Smooth muscle cell (in vitro differentiated cells): ENCODE measurements around the gene CCDC97. TPM values are rescaled to one million over a fixed set of nuclear protein-coding genes. Genes with fewer than 3 reads are reported as not detected.

Source experiments
- DNase-seq: peaks from one replicate; lab custom pipeline; 2025; ENCODE audit not compliant: unreplicated experiment; lab: John Stamatoyannopoulos, UW
- H2AFZ ChIP-seq: fragments of 200-600 bp; sonication (generic); 2 replicates; pipeline ENCODE4 v1.6.0; 2016; ENCODE audit warnings: antibody characterized with exemption, low read depth, mild to moderate bottlenecking
- H3F3A ChIP-seq: fragments of 200-600 bp; sonication (generic); 2 replicates; pipeline ENCODE4 v1.6.0; 2017; ENCODE audit warnings: antibody characterized with exemption, low read depth
- H3K27ac ChIP-seq: fragments of 200-600 bp; sonication (generic); 2 replicates; pipeline ENCODE4 v1.5.1; 2016; ENCODE audit warnings: low read depth, mild to moderate bottlenecking
- H3K27me3 ChIP-seq: fragments of 200-600 bp; sonication (generic); 2 replicates; pipeline ENCODE4 v1.6.1; 2016; ENCODE audit warnings: low read depth, mild to moderate bottlenecking
- H3K36me3 ChIP-seq: fragments of 200-600 bp; sonication (generic); 2 replicates; pipeline ENCODE4 v1.5.1; 2016; ENCODE audit warnings: low read depth
- H3K4me1 ChIP-seq: fragments of 200-600 bp; sonication (generic); 2 replicates; pipeline ENCODE4 v1.5.1; 2016; ENCODE audit warnings: low read depth
- H3K4me2 ChIP-seq: fragments of 200-600 bp; sonication (generic); 2 replicates; pipeline ENCODE4 v1.6.0; 2016; ENCODE audit warnings: mild to moderate bottlenecking
- H3K4me3 ChIP-seq: fragments of 200-600 bp; sonication (generic); 2 replicates; pipeline ENCODE4 v1.5.1; 2016; ENCODE audit warnings: mild to moderate bottlenecking
- H3K79me2 ChIP-seq: fragments of 200-600 bp; sonication (generic); 2 replicates; pipeline ENCODE4 v1.6.0; 2016; ENCODE audit warnings: low read depth, mild to moderate bottlenecking
- H3K9ac ChIP-seq: fragments of 200-600 bp; sonication (generic); 2 replicates; pipeline ENCODE4 v1.6.0; 2016; ENCODE audit warnings: low read depth
- H3K9me3 ChIP-seq: fragments of 200-600 bp; sonication (generic); replicated peaks from 2 replicates; pipeline ENCODE4 v1.5.1; 2016; ENCODE audit warnings: low read depth
- H4K20me1 ChIP-seq: fragments of 200-600 bp; sonication (generic); 2 replicates; pipeline ENCODE4 v1.6.0; 2016; ENCODE audit warnings: low read depth
- CTCF ChIP-seq: fragments of 200-600 bp; sonication (generic); IDR thresholded peaks from 2 replicates; pipeline ENCODE4 v1.5.1; 2017; ENCODE audit warnings: borderline replicate concordance, mild to moderate bottlenecking, antibody characterized with exemption; ENCODE audit not compliant: insufficient read depth, poor library complexity, severe bottlenecking
- WGBS: methylation state at CpG from one replicate; pipeline ENCODE4 v1.1.7; 2016; ENCODE audit warnings: low lambda C conversion rate; 5-methylcytosine and 5-hydroxymethylcytosine counted together
- polyA plus RNA-seq: library from polyadenylated mRNA; unstranded; fragments of >200 nt; fragmentation: Nextera tagmentation; extraction: Ambion mirVana; gene quantifications from 2 replicates; pipeline ENCODE4 v1.2.1, GENCODE V29; 2016
- total RNA-seq: library from RNA; depleted of rRNA; stranded (reverse); fragments of >200 nt; gene quantifications from 2 replicates; pipeline ENCODE4 v1.2.3, GENCODE V29; 2014

CCDC97 gene
- total and polyA plus RNA-seq, 2 experiments from 2014 or later: 7.5 to 18.2 TPM

GRCh38 chr19:41298348-41298964 lies 11.5 kb upstream of the CCDC97 start:
- peak; percentile 28 for DNase-seq
- H3K9me3 ChIP-seq: no peaks in the 10 kb centered on the region
- H2AFZ ChIP-seq: no peak overlapping the region
- peak overlapping the region; percentile 96 for H3K9ac ChIP-seq
- H3K4me1 ChIP-seq: no peaks in the 10 kb centered on the region
- peaks cover 64% of the 10 kb centered on the region for H4K20me1 ChIP-seq
- H3K4me2 ChIP-seq: peak overlapping the region; percentile 44
- peaks cover 17% of the 10 kb centered on the region for H3K36me3 ChIP-seq
- peaks cover 12% of the 10 kb centered on the region for H3K79me2 ChIP-seq
- H3K27ac ChIP-seq: peak overlapping the region; percentile 99
- H3K27me3 ChIP-seq: no peaks in the 10 kb centered on the region
- H3F3A ChIP-seq: peaks cover 55% of the 10 kb centered on the region
- no peak overlapping the region for H3K4me3 ChIP-seq
- no peak for TF ChIP-seq CTCF
- 46% methylated on average over 4 of the region's 4 CpGs for WGBS

- H3K27me3 ChIP-seq: no peaks in the 10 kb centered on the region
- no peak for DNase-seq
- H4K20me1 ChIP-seq: peaks cover 59% of the 10 kb centered on the region
- H3K9me3 ChIP-seq: no peaks in the 10 kb centered on the region
- no peak overlapping the region for H2AFZ ChIP-seq
- peak overlapping the region; percentile 99 for H3K27ac ChIP-seq
- H3K79me2 ChIP-seq: peaks cover 9% of the 10 kb centered on the region
- WGBS: 52% methylated on average over 10 of the region's 10 CpGs
- H3K4me1 ChIP-seq: no peaks in the 10 kb centered on the region
- H3K4me3 ChIP-seq: no peak overlapping the region
- TF ChIP-seq CTCF: no peak
- peaks cover 15% of the 10 kb centered on the region for H3K36me3 ChIP-seq
- peaks cover 50% of the 10 kb centered on the region for H3F3A ChIP-seq
- peak overlapping the region; percentile 44 for H3K4me2 ChIP-seq
- peak overlapping the region; percentile 94 for H3K9ac ChIP-seq
Measured at GRCh38 chr19:41299046-41299754, 10.8 kb upstream of the CCDC97 start.

GRCh38 chr19:41299755-41300089 lies 10.2 kb upstream of the CCDC97 start:
- H3K9ac ChIP-seq: peak overlapping the region; percentile 94
- H3K36me3 ChIP-seq: peaks cover 19% of the 10 kb centered on the region
- H3K9me3 ChIP-seq: no peaks in the 10 kb centered on the region
- no peak overlapping the region for H2AFZ ChIP-seq
- peaks cover 50% of the 10 kb centered on the region for H3F3A ChIP-seq
- peak overlapping the region; percentile 44 for H3K4me2 ChIP-seq
- H3K4me1 ChIP-seq: no peaks in the 10 kb centered on the region
- 37% methylated on average over 4 of the region's 4 CpGs for WGBS
- H3K27ac ChIP-seq: peak overlapping the region; percentile 99
- H4K20me1 ChIP-seq: peaks cover 59% of the 10 kb centered on the region
- H3K4me3 ChIP-seq: no peak overlapping the region
- H3K27me3 ChIP-seq: no peaks in the 10 kb centered on the region
- no peak for TF ChIP-seq CTCF
- peaks cover 9% of the 10 kb centered on the region for H3K79me2 ChIP-seq
- DNase-seq: peak; percentile 27
